Uterus (tissue), 4 donors: ENCODE data around the gene PPWD1. TPM values are rescaled to one million over a fixed set of nuclear protein-coding genes. Genes with fewer than 3 reads are reported as not detected.

Source experiments
- DNase-seq, 2 donors: peaks; one replicate each; pipeline ENCODE4 v3.0.0-alpha.2; 2019 to 2020
- H3K27ac ChIP-seq, 2 donors: fragments of 200-600 bp; sonication (generic); 1 replicate in 1 of 2; 2 replicates in 1 of 2; pipeline ENCODE4 v1.5.1; 2016 to 2018
- H3K27me3 ChIP-seq, 2 donors: fragments of 200-600 bp; sonication (generic); one replicate each; pipeline ENCODE4 v1.5.1; 2018 to 2019; ENCODE audit warnings: control low read depth in 1 of 2
- H3K36me3 ChIP-seq, 2 donors: fragments of 200-600 bp; sonication (generic); one replicate each; pipeline ENCODE4 v1.5.1; 2019; ENCODE audit warnings: control low read depth in 1 of 2
- H3K4me1 ChIP-seq, 2 donors: fragments of 200-600 bp; sonication (generic); one replicate each; pipeline ENCODE4 v1.5.1; 2018 to 2019; ENCODE audit warnings: control low read depth in 1 of 2
- H3K4me3 ChIP-seq, 2 donors: fragments of 200-600 bp; sonication (generic); 1 replicate in 1 of 2; 2 replicates in 1 of 2; pipeline ENCODE4 v1.5.1; 2018 to 2019; ENCODE audit warnings: mild to moderate bottlenecking in 1 of 2
- H3K9me3 ChIP-seq, 2 donors: fragments of 200-600 bp; sonication (generic); one replicate each; pipeline ENCODE4 v1.5.1; 2019; ENCODE audit warnings: control low read depth in 1 of 2
- CTCF ChIP-seq, 4 experiments: fragments of 200-600 bp in 2 of 4; fragments of 450-650 bp in 2 of 4; sonication (generic) in 2 of 4; IDR thresholded peaks; one replicate each; pipeline ENCODE4 v1.5.1; 2016 to 2019; ENCODE audit warnings: antibody characterized with exemption in 4 of 4, mild to moderate bottlenecking in 2 of 4, moderate library complexity in 1 of 4
- POLR2A ChIP-seq, 2 donors: fragments of 450-650 bp; IDR thresholded peaks; one replicate each; pipeline ENCODE4 v1.6.1; 2016; ENCODE audit warnings: antibody characterized with exemption in 2 of 2, mild to moderate bottlenecking in 1 of 2, moderate library complexity in 1 of 2
- intact Hi-C: fragments of 100-400 bp; cut with DNase I; formaldehyde crosslinking; loops from one replicate; pipeline ENCODE4 v1.15.1; 2023; ENCODE audit warnings: low total_unique reads
- small RNA-seq: library from RNA; depleted of rRNA; stranded (forward); fragments of <200 nt; gene quantifications from one replicate; pipeline ENCODE3, GENCODE V24; 2016
- total RNA-seq, 4 donors: library from RNA; depleted of rRNA in 3 of 4; stranded (reverse); fragments of >200 nt in 3 of 4; gene quantifications; one replicate each; pipeline versions ENCODE4 v1.1.0 to v1.2.4, GENCODE V29; 2014 to 2023
- donor health status: DM: yes; HTN: yes; CAD: no.

The PPWD1 gene
- total RNA-seq, 4 donors from 2014 or later = 17.9 to 104 (median 68.8) TPM

GRCh38 chr5:65630981-65631380, 67.9 kb downstream of the PPWD1 start:
- no peaks in the 10 kb centered on the region for H3K36me3 ChIP-seq
- H3K4me1 ChIP-seq = peaks cover 0 to 3% of the 10 kb centered on the region in 2 donors
- no peak overlapping the region for H3K27ac ChIP-seq
- intact Hi-C loops = no loop called here
- H3K4me3 ChIP-seq = no peak overlapping the region
- no peak for DNase-seq
- H3K27me3 ChIP-seq = no peaks in the 10 kb centered on the region
- H3K9me3 ChIP-seq = no peaks in the 10 kb centered on the region
- TF ChIP-seq POLR2A (IDR thresholded peaks at IDR 0.05) = no peak
- no peak for TF ChIP-seq CTCF (IDR thresholded peaks at IDR 0.05)

Small RNAs within 50 kb of the gene (small RNA-seq; reads per million reads assigned to genes)
- gene RNU6-540P = not detected

Other genes starting within 250 kb of the PPWD1 start
- 10 to 100 TPM in 1 of 4 donors, 1 to 10 TPM in 3; 4.9 to 40.0 (median 7.3) TPM for gene ADAMTS6, start 81.4 kb upstream of the PPWD1 start, total RNA-seq
- gene CENPK, start 128 bp upstream of the PPWD1 start, total RNA-seq = 10 to 100 TPM in 1 of 4 donors, 1 to 10 TPM in 1, under 1 TPM in 1, not detected in 1; 0.77 to 34.6 (median 1.3) TPM
- gene TRIM23, start 61.0 kb downstream of the PPWD1 start, total RNA-seq = 10 to 100 TPM in 2 of 4 donors, 1 to 10 TPM in 2; 8.2 to 56.5 (median 14.8) TPM
- 1 to 10 TPM in 3 of 4 donors, under 1 TPM in 1; 0.77 to 5.6 (median 4.1) TPM for gene SHLD3, start 61.7 kb downstream of the PPWD1 start, total RNA-seq
- 10 to 100 TPM; 13.8 to 48.9 (median 33.6) TPM for gene TRAPPC13, start 61.7 kb downstream of the PPWD1 start, total RNA-seq
- 10 to 100 TPM in 3 of 4 donors, 1 to 10 TPM in 1; 4.1 to 26.2 (median 13.5) TPM for gene SGTB, start 158.8 kb downstream of the PPWD1 start, total RNA-seq
- gene NLN, start 158.9 kb downstream of the PPWD1 start, total RNA-seq = 10 to 100 TPM in 2 of 4 donors, 1 to 10 TPM in 2; 4.4 to 34.9 (median 9.8) TPM